Erythroblast (primary cell): ENCODE measurements around the gene FBXO39.
"Not testable (repeated sequence)": the region's sequence is repeated elsewhere in the genome, so short reads cannot be mapped to it uniquely, and the experiment has no call there.

Experiments used
- DNase-seq, 2 experiments: peaks; one replicate each; lab custom pipeline; 2025; lab: John Stamatoyannopoulos, UW
- GATA1 ChIP-seq: IDR thresholded peaks from 2 replicates; pipeline ENCODE4 v1.6.1; 2011; ENCODE audit warnings: low read depth, mild to moderate bottlenecking, control low read depth, low read length, moderate library complexity
- POLR2A ChIP-seq: IDR thresholded peaks from 2 replicates; pipeline ENCODE4 v1.6.1; 2011; ENCODE audit warnings: mild to moderate bottlenecking, low read length

FBXO39 gene

GRCh38 chr17:6811510-6811909 is 35.5 kb downstream of the FBXO39 start:
- DNase-seq = no peak
- TF ChIP-seq GATA1 (no peak), POLR2A (no peak)

GRCh38 chr17:6812295-6812694 is 36.3 kb downstream of the FBXO39 start:
- TF ChIP-seq POLR2A (no peak), GATA1 (no peak)
- DNase-seq = no peak

- TF ChIP-seq GATA1 (no peak), POLR2A (no peak)
- DNase-seq = no peak
Observed at GRCh38 chr17:6815775-6816174, 39.8 kb downstream of the FBXO39 start.

GRCh38 chr17:6816368-6816767 is 40.4 kb downstream of the FBXO39 start:
- not testable (repeated sequence) for DNase-seq

- no peak for DNase-seq
- no peak for TF ChIP-seq GATA1
Observed at GRCh38 chr17:6818938-6819337, 42.9 kb downstream of the FBXO39 start.

- TF ChIP-seq POLR2A = no peak
- no peak for TF ChIP-seq GATA1
Observed at GRCh38 chr17:6823011-6823442, 47.0 kb downstream of the FBXO39 start.

GRCh38 chr17:6830383-6830986 is 54.5 kb downstream of the FBXO39 start:
- no peak for DNase-seq
- no peak for TF ChIP-seq POLR2A
- no peak for TF ChIP-seq GATA1

More at GRCh38 chr17:6823011-6823442, 47.0 kb downstream of the FBXO39 start:
- DNase-seq = no peak

- no peak for TF ChIP-seq GATA1
- TF ChIP-seq POLR2A = no peak
- peak; percentile 42 to 46 for DNase-seq
Observed at GRCh38 chr17:6831661-6832263, 55.7 kb downstream of the FBXO39 start, which contains the start of gene TEKT1. TSS of gene TEKT1 (minus strand) at chr17:6831729. CDS start at chr17:6830376, 1,353 bp downstream.
